SK-N-SH treated with all-trans-retinoic acid at 6 μM for 48 hours (cell line): Measurements from ENCODE around the gene IL2RG.

ENCODE experiments used
- PATZ1 ChIP-seq: fragments of 250-450 bp; sonication (Bioruptor Pico); IDR thresholded peaks from 2 replicates; pipeline ENCODE4 v1.8.0; 2020; ENCODE audit warnings: mild to moderate bottlenecking, moderate library complexity, borderline replicate concordance
- TCF4 ChIP-seq: fragments of 250-450 bp; sonication (Bioruptor Pico); IDR thresholded peaks from 2 replicates; pipeline ENCODE4 v1.8.0; 2021; ENCODE audit warnings: mild to moderate bottlenecking, moderate library complexity, borderline replicate concordance
- TOX ChIP-seq: fragments of 250-450 bp; sonication (Bioruptor Pico); IDR thresholded peaks from 2 replicates; pipeline ENCODE4 v1.8.0; 2021; ENCODE audit warnings: mild to moderate bottlenecking, moderate library complexity, borderline replicate concordance
- ZNF8 ChIP-seq: fragments of 450-650 bp; formaldehyde crosslinking; IDR thresholded peaks from 2 replicates; pipeline ENCODE4 v1.5.0; 2020; ENCODE audit warnings: mild to moderate bottlenecking, moderate library complexity
- TF ChIP-seq, protein P1 (sequence below): fragments of 250-450 bp; sonication (Bioruptor Pico); IDR thresholded peaks from 2 replicates; pipeline ENCODE4 v1.5.0; 2020; ENCODE audit warnings: mild to moderate bottlenecking, moderate library complexity

- TF ChIP-seq, protein P1, sequence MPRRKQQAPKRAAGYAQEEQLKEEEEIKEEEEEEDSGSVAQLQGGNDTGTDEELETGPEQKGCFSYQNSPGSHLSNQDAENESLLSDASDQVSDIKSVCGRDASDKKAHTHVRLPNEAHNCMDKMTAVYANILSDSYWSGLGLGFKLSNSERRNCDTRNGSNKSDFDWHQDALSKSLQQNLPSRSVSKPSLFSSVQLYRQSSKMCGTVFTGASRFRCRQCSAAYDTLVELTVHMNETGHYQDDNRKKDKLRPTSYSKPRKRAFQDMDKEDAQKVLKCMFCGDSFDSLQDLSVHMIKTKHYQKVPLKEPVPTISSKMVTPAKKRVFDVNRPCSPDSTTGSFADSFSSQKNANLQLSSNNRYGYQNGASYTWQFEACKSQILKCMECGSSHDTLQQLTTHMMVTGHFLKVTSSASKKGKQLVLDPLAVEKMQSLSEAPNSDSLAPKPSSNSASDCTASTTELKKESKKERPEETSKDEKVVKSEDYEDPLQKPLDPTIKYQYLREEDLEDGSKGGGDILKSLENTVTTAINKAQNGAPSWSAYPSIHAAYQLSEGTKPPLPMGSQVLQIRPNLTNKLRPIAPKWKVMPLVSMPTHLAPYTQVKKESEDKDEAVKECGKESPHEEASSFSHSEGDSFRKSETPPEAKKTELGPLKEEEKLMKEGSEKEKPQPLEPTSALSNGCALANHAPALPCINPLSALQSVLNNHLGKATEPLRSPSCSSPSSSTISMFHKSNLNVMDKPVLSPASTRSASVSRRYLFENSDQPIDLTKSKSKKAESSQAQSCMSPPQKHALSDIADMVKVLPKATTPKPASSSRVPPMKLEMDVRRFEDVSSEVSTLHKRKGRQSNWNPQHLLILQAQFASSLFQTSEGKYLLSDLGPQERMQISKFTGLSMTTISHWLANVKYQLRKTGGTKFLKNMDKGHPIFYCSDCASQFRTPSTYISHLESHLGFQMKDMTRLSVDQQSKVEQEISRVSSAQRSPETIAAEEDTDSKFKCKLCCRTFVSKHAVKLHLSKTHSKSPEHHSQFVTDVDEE (CRISPR knock-in tag), result no peak
- TF ChIP-seq TOX (no peak), PATZ1 (CRISPR knock-in tag) (no peak), ZNF8 (no peak), TCF4 (CRISPR knock-in tag) (no peak)
Measured at GRCh38 chrX:71100581-71101505, 10.5 kb downstream of the IL2RG start.
